GM12874 (cell line): ENCODE results near the gene MRPL34.

Experiments used
- CTCF ChIP-seq: IDR thresholded peaks from 2 replicates; pipeline ENCODE4 v1.5.1; 2011; ENCODE audit warnings: low read depth, mild to moderate bottlenecking, control low read depth, low read length, moderate library complexity; ENCODE audit not compliant: insufficient read depth

The MRPL34 gene

GRCh38 chr19:17333611-17334413, 28.1 kb downstream of the MRPL34 start:
- TF ChIP-seq CTCF: no peak

GRCh38 chr19:17334414-17335409, 29.0 kb downstream of the MRPL34 start, which contains the start of gene ANO8:
Gene ANO8, minus strand, starts transcription at chr19:17334855. Its CDS starts 185 bp downstream, at chr19:17334670.
- no peak for TF ChIP-seq CTCF

GRCh38 chr19:17335575-17335974, 29.9 kb downstream of the MRPL34 start:
- no peak for TF ChIP-seq CTCF

DNA sequence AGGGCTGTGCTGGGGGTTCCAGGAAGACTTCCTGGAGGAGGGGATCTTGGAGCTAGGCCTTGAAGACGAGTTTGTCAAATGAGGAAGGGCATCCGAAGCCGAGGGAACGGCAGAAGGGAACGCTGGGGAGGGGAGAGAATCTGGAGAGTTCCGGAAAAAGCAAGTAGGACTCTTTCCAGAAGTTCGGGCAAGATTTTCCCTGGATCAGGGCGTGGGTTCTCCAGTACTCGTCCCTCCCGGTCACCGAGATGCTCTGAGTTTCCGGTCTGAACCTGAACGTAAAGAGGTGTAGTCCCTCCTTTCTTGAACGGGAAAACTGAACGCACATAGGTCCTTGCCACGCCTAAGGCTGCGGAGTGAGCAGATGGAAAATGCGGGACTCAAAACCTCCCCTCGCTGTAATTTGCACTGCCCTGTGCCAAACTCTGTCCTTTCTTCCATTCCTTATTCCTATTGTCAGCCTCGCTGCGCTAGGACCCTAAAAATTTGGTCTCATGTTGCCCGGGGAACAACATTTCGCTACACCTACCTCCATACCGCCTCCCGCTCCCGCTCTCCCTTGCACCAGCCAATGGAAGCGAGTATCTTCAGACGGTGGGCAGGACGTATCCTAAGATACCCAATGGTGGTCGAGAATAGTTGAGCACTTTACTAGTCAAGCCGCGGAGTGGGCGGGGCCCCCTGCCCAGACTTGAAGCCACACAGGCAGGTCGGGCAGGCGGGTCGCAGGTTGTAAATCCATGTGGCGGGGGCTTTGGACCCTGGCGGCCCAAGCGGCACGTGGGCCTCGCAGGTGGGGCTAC, 31.4 kb downstream of the MRPL34 start, which contains the start of gene GTPBP3:
TSS of gene GTPBP3 (plus strand) at position 682 of the 803 bp plus-strand sequence. CDS start at position 741, 59 bp downstream.
- no peak for TF ChIP-seq CTCF

GRCh38 chr19:17337675-17338432, 32.2 kb downstream of the MRPL34 start:
- TF ChIP-seq CTCF: no peak

DNA sequence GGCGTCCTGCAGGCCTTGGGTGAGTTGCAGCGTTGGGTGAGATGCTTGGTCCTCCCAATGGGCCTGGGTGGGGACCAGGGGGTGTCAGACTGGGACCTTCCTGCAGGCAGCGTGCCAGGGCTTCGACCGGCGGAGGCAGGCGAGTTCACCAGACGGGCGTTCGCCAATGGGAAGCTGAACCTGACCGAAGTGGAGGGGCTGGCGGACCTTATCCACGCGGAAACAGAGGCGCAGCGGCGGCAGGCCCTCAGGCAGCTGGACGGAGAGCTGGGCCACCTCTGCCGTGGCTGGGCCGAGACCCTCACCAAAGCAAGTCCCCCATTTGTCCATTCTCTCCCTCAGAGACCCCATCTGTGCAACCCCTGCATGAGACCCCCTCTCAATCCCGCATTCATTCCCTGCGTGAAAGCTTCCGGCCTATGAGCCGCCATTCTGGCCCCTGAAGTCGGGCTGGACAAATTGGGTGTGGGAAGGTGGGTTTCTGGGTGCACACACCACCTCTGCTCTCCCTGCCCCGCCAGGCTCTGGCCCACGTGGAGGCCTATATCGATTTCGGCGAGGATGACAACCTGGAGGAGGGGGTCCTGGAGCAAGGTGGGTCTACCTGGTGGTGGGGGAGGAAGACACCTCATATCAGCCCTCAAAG, 32.9 kb downstream of the MRPL34 start:
- TF ChIP-seq CTCF: no peak
